ENCODE measurements around the gene CAPN5. TPM values are rescaled to one million over a fixed set of nuclear protein-coding genes. Genes with fewer than 3 reads are reported as not detected.

CAPN5 gene
- total RNA-seq, 1 donor from 2014 or later = 7.4 TPM

DNA sequence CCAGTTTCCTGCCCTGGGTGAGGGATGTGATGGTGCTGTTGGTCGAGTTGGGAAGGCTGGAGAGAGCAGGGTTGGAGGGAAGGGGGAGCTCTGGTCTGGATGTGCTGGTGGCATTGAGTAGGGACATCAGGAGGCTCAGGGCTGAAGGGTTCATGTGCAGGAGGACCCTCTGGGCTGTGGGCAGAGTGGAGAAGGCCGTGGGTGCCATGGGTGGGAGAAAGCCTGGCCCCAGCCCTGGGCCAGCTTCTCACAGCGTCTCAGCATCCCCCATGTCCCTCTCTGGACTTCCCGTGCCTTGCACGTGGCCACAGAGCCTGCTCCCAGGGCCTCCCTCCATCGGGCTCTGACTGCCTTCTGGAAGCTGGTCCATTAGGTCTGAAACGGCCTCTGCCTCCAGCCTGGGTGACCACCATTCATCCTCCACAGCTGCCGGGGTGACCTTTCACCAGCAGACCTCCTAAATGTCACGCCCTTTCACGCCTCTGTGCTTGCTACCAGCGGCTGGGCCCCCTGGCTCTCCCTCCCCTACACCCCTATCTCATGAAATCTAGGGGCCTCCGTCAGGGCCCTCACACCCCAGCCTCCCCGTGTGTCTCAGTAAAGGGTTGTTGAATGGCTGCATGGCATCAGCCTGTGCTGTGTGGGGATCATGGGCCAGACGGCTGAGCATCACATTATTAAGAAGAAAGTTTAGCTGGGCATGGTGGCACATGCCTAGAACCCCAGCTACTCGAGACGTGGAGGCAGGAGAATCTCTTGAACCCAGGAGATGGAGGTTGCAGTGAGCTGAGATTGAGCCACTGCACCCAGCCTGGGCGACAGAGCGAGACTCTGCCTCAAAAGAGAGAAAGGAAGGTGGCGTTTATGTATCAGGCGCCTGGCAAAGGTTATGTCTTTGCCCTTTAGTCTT lies 86.8 kb downstream of the CAPN5 start:
- Mint-ChIP-seq H3K4me1 (peaks cover 18% of the 10 kb centered on the region), H3K9me3 (no peaks in the 10 kb centered on the region), H3K27ac (peak overlapping the region; percentile 69), H3K36me3 (no peaks in the 10 kb centered on the region), H3K27me3 (ENCODE audit: insufficient read depth, low read depth) (peaks cover 12% of the 10 kb centered on the region), H3K4me3 (no peak overlapping the region)
- Histone ChIP-seq H3K79me2 (ENCODE audit: low read depth) (no peaks in the 10 kb centered on the region), H3K27me3 (no peaks in the 10 kb centered on the region), H3K4me2 (no peak overlapping the region), H3K9ac (no peak overlapping the region), H3K36me3 (no peaks in the 10 kb centered on the region), H4K20me1 (ENCODE audit: low read depth) (no peaks in the 10 kb centered on the region), H2AFZ (replicated peaks) (no peak overlapping the region), H3K9me3 (ENCODE audit: low read depth) (no peaks in the 10 kb centered on the region), H3K27ac (no peak overlapping the region), H3K4me3 (no peak overlapping the region), H3F3A (ENCODE audit: low read depth) (peaks cover 4% of the 10 kb centered on the region), H3K4me1 (peaks cover 17% of the 10 kb centered on the region)
- DNase-seq (ENCODE audit: low spot score) = no peak
- TF ChIP-seq EZH2phosphoT487 (IDR thresholded peaks at IDR 0.05) (no peak), CTCF (IDR thresholded peaks at IDR 0.05) (no peak), EZH2 (IDR thresholded peaks at IDR 0.05) (no peak)

GRCh38 chr11:77154381-77155081 lies 87.8 kb downstream of the CAPN5 start:
- Mint-ChIP-seq H3K27ac (no peak overlapping the region), H3K4me3 (no peak overlapping the region), H3K9me3 (no peaks in the 10 kb centered on the region), H3K36me3 (no peaks in the 10 kb centered on the region), H3K27me3 (ENCODE audit: insufficient read depth, low read depth) (peaks cover 12% of the 10 kb centered on the region), H3K4me1 (peaks cover 12% of the 10 kb centered on the region)
- Histone ChIP-seq H3F3A (ENCODE audit: low read depth) (no peaks in the 10 kb centered on the region), H3K9ac (no peak overlapping the region), H3K4me3 (no peak overlapping the region), H3K79me2 (ENCODE audit: low read depth) (no peaks in the 10 kb centered on the region), H3K27me3 (no peaks in the 10 kb centered on the region), H3K27ac (no peak overlapping the region), H4K20me1 (ENCODE audit: low read depth) (no peaks in the 10 kb centered on the region), H3K4me2 (no peak overlapping the region), H3K36me3 (no peaks in the 10 kb centered on the region), H2AFZ (replicated peaks) (no peak overlapping the region), H3K4me1 (peaks cover 10% of the 10 kb centered on the region), H3K9me3 (ENCODE audit: low read depth) (no peaks in the 10 kb centered on the region)
- no peak for DNase-seq (ENCODE audit: low spot score)
- TF ChIP-seq EZH2 (IDR thresholded peaks at IDR 0.05) = no peak
- TF ChIP-seq CTCF (IDR thresholded peaks at IDR 0.05) = no peak
- TF ChIP-seq EZH2phosphoT487 (IDR thresholded peaks at IDR 0.05) = no peak

DNA sequence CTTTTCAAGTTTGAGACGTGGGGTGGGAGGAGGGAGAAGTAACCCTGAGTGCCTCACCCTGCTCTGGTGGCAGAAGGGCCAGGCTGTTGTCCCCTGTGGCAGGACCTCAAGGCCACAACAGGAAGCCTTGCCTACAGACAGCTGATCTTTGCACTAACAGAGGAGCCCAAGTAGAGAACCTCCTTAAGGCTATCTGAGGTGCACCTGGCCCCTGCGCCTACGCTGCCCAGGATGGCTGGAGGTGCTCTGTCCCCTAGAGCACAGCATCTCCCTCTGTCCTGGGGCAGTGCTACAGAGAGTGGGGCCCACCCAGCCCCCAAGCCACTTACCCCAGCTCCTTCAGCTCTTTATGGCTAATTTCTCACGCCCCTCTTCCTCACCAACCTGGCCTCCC lies 88.3 kb downstream of the CAPN5 start:
- H3K27ac Mint-ChIP-seq = no peak overlapping the region
- Histone ChIP-seq H3K27me3 (no peaks in the 10 kb centered on the region), H3K9me3 (ENCODE audit: low read depth) (no peaks in the 10 kb centered on the region), H3F3A (ENCODE audit: low read depth) (no peaks in the 10 kb centered on the region), H2AFZ (replicated peaks) (no peak overlapping the region), H3K36me3 (no peaks in the 10 kb centered on the region), H3K4me2 (no peak overlapping the region), H3K79me2 (ENCODE audit: low read depth) (no peaks in the 10 kb centered on the region), H3K4me3 (no peak overlapping the region), H4K20me1 (ENCODE audit: low read depth) (no peaks in the 10 kb centered on the region), H3K9ac (no peak overlapping the region), H3K4me1 (peaks cover 5% of the 10 kb centered on the region), H3K27ac (no peak overlapping the region)
- TF ChIP-seq CTCF (IDR thresholded peaks at IDR 0.05) (no peak), EZH2 (IDR thresholded peaks at IDR 0.05) (no peak), EZH2phosphoT487 (IDR thresholded peaks at IDR 0.05) (no peak)
- H3K36me3 Mint-ChIP-seq = no peaks in the 10 kb centered on the region
- H3K9me3 Mint-ChIP-seq = no peaks in the 10 kb centered on the region
- no peak for DNase-seq (ENCODE audit: low spot score)
- peaks cover 12% of the 10 kb centered on the region for H3K27me3 Mint-ChIP-seq (ENCODE audit: insufficient read depth, low read depth)
- H3K4me1 Mint-ChIP-seq = peaks cover 10% of the 10 kb centered on the region
- no peak overlapping the region for H3K4me3 Mint-ChIP-seq

Data from neural progenitor cell (in vitro differentiated cells).